Right cardiac atrium (tissue), 5 donors: ENCODE results near the gene BCAR1. TPM values are rescaled to one million over a fixed set of nuclear protein-coding genes. Genes with fewer than 3 reads are reported as not detected.
"Not testable (repeated sequence)": the region's sequence is repeated elsewhere in the genome, so short reads cannot be mapped to it uniquely, and the experiment has no call there.

Experiments used
- ATAC-seq, 2 donors: fragments of 200-7000 bp; cut with Tn5 transposase; one replicate each; pipeline versions ENCODE4 v1.8.0 to v1.9.1; 2020; ENCODE audit warnings: moderate library complexity in 2 of 2, mild to moderate bottlenecking in 1 of 2
- DNase-seq, 3 donors: peaks; one replicate each; pipeline ENCODE4 v3.0.0-alpha.2; 2020
- H3K27ac ChIP-seq: one replicate; pipeline ENCODE4 v1.5.1; 2013; ENCODE audit warnings: mild to moderate bottlenecking, low read length, control low read depth, moderate library complexity
- H3K27me3 ChIP-seq: one replicate; pipeline ENCODE4 v1.6.1; 2013; ENCODE audit not compliant: control insufficient read depth, insufficient read depth
- H3K4me1 ChIP-seq: one replicate; pipeline ENCODE4 v1.6.1; 2013; ENCODE audit warnings: low read length; ENCODE audit not compliant: control insufficient read depth, insufficient read depth
- H3K4me3 ChIP-seq: one replicate; pipeline ENCODE4 v1.5.1; 2013; ENCODE audit warnings: low read length, control low read depth
- H3K9me3 ChIP-seq: one replicate; pipeline ENCODE4 v1.6.1; 2013; ENCODE audit warnings: low read length; ENCODE audit not compliant: control insufficient read depth
- WGBS: extraction: QIAGEN DNeasy Blood & Tissue Kit; methylation state at CpG from one replicate; pipeline ENCODE4 v1.1.7; 2013; 5-methylcytosine and 5-hydroxymethylcytosine counted together
- intact Hi-C, 4 donors: fragments of 100-400 bp; cut with DNase I; formaldehyde crosslinking; loops; one replicate each; pipeline versions ENCODE4 v1.11.0 to v1.14.0; 2022 to 2023
- polyA plus RNA-seq: library from polyadenylated mRNA; stranded (reverse); fragments of 200-250 nt; gene quantifications from one replicate; pipeline ENCODE4 v1.2.3, GENCODE V29; 2013
- total RNA-seq, 4 donors: library from RNA; stranded (reverse); fragmentation: NEBNext Ultra II Directional; extraction: Animal tissue kit (Norgen Biotek cat#: 25700); gene quantifications; one replicate each; pipeline ENCODE4 v1.2.1, GENCODE V29; 2021
- donor health status: healthy with polysubstance abuse.
- donor health status: DM: no; HTN: yes; CAD: no.
- donor health status: DM: no; HTN: no; CAD: no.
- donor health status: DM: no; HTN: yes; CAD: no; lungs with severe emphysema.
- donor health status: DM: yes; HTN: yes; CAD: no.

Gene BCAR1
- total and polyA plus RNA-seq, 5 donors: 53.1 to 68.8 (median 67.9) TPM

DNA sequence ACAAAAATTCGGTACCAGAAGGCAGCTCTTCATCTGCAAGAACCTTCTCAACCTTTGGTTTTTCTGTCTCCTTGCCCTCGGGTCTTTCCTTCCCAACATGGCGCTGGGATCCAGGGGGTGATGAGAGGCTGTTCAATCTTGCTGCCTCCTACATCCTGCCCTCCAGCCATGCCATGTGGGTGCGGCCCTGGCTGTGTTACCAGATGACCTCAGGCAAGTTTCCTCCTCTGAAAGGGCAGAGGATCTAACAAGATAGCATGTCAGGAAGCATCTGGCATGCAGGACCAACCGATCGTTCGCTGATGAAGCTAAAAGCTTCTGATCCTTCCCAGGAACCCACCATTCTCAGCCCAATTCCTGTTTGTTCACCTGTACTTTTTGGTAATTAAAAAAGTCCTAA lies 36.8 kb upstream of the BCAR1 start:
- no peaks in the 10 kb centered on the region for H3K27me3 ChIP-seq
- peak; percentile 15 to 52 for ATAC-seq
- no peak overlapping the region for H3K27ac ChIP-seq
- DNase-seq: no peak
- no peak overlapping the region for H3K4me3 ChIP-seq
- intact Hi-C loops: no loop called here
- peaks cover 11% of the 10 kb centered on the region for H3K4me1 ChIP-seq
- no peaks in the 10 kb centered on the region for H3K9me3 ChIP-seq
- 80% methylated on average over 7 of the region's 7 CpGs for WGBS

DNA sequence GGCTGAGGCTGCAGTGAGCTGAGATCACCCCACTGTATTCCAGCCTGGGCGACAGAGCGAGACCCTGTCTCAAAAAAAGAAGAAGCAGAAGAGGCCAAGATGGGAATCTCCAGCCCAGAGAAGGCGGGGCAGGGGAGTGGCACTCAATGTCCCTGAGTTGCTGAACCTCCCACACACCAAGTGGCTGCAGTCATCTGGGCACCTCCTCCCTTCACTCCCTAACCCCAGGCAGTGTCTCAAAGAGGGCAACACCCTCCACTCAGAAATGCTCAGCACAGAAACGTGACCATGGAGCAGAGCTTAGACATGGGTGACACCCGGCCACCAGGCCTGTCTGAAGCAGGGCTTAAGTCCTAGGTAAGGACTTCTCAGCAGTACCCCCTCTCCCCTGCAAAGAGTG lies 36.3 kb upstream of the BCAR1 start:
- intact Hi-C loops: no loop called here

DNA sequence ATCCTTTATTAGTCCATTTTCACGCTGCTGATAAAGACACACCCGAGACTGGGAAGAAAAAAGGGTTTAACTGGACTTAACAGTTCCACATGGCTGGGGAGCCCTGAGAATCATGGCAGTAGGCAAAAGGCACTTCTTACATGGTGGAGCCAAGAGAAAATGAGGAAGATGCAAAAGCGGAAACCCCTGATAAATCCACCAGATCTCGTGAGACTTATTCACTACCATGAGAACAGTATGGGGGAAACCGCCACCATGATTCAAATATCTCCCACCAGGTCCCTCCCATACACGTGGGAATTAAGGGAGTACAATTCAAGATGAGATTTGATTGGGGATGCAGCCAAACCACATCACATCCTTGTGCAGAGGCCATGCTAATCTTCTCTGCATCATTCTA lies 35.0 kb upstream of the BCAR1 start:
- intact Hi-C loops: no loop called here
- Histone ChIP-seq H3K27ac (no peak overlapping the region), H3K4me3 (no peak overlapping the region), H3K4me1 (peaks cover 11% of the 10 kb centered on the region), H3K9me3 (no peaks in the 10 kb centered on the region), H3K27me3 (no peaks in the 10 kb centered on the region)
- ATAC-seq: no peak
- WGBS: 88% methylated on average over 6 of the region's 6 CpGs
- no peak for DNase-seq

More for the DNA sequence above, 36.3 kb upstream of the BCAR1 start:
- no peaks in the 10 kb centered on the region for H3K27me3 ChIP-seq
- H3K4me3 ChIP-seq: no peak overlapping the region
- 85% methylated on average over 5 of the region's 5 CpGs for WGBS
- no peaks in the 10 kb centered on the region for H3K9me3 ChIP-seq
- ATAC-seq (peak; percentile 10 to 18), DNase-seq (no peak)
- H3K27ac ChIP-seq: no peak overlapping the region
- H3K4me1 ChIP-seq: peaks cover 11% of the 10 kb centered on the region

DNA sequence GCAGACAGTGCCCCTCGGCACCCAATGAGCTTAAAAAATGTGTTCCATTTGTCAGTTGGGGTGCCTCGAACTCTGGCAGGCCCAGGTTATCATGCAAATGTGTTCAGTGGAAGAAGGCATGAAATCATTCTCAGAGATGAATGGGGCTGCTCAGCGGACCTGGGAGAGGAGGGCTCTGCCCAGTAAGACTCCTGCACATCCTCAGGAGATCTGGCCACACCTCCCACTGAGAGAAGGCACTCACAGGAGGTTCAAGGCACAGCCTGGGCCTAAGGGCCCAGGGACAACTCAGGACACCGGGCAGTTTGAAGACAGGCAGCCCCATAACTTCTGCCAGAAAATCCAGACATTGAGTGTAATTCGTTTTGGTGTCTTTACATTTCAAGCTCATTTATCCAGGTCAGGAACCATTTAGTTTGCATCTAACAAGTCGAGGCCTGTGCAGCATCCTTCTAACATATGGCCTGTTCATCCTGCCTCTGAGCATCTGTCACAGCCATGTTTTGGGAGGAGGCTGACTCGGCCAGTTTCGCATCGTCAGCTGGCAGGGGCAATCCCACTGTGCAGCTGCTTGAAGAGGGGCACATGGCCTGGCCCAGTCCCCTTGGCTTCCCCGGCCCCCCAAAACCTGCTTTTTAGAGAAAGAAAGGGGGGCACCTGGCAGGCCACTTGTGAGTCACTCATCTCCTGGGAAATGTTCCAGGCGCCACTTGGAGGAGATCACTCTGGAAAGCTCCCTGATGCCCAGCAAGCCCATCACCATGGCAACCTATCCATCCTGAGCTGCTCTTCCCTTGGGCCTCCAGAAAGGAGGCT lies 31.2 kb upstream of the BCAR1 start:
- ATAC-seq (no peak), DNase-seq (no peak)
- H3K27me3 ChIP-seq: no peaks in the 10 kb centered on the region
- intact Hi-C loops: no loop called here
- no peak overlapping the region for H3K4me3 ChIP-seq
- peaks cover 1% of the 10 kb centered on the region for H3K4me1 ChIP-seq
- WGBS: 87% methylated on average over 11 of the region's 11 CpGs
- no peaks in the 10 kb centered on the region for H3K9me3 ChIP-seq
- no peak overlapping the region for H3K27ac ChIP-seq

DNA sequence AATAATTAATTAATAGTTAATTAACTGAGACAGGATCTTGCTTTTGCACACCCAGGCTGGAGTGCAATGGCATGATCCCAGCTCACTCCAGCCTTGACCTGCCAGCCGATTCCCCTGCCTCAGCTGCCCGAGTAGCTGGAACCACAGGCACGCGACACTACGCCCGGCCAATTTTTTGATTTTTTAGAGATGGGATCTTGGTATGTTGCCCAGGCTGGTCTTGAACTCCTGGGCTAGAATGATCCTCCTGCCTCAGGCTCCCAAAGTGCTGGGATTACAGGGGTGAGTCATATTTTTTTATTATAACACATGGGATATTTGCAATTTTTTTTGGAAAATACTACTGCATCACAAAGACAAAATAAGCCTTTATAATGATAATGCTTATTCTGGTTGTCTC lies 30.4 kb upstream of the BCAR1 start:
- Histone ChIP-seq H3K27me3 (no peaks in the 10 kb centered on the region), H3K4me1 (no peaks in the 10 kb centered on the region), H3K4me3 (no peak overlapping the region), H3K9me3 (no peaks in the 10 kb centered on the region), H3K27ac (no peak overlapping the region)
- DNase-seq (no peak), ATAC-seq (no peak)
- 91% methylated on average over 6 of the region's 6 CpGs for WGBS
- intact Hi-C loops: no loop called here

DNA sequence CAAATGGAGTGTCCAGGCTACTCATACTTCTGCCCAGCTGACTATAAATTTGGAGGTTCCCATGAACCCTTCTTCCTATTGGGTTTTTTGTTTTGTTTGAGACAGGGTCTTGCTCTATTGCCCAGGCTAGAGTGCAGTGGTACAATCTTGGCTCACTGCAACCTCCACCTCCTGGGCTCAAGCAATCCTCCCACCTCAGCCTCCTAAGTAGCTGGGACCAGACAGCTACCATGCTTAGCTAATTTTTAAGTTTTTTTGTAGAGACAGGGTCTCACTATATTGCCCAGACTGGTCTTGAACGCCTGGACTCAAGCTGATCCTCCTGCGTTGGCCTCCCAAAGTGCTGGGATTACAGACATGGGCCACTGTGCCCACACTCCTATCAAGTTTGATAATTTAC lies 29.6 kb upstream of the BCAR1 start:
- H3K4me3 ChIP-seq, intact Hi-C loops, H3K27ac ChIP-seq, H3K4me1 ChIP-seq, H3K9me3 ChIP-seq, DNase-seq, H3K27me3 ChIP-seq, ATAC-seq: not testable (repeated sequence)
- WGBS: 96% methylated on average over 2 of the region's 2 CpGs

DNA sequence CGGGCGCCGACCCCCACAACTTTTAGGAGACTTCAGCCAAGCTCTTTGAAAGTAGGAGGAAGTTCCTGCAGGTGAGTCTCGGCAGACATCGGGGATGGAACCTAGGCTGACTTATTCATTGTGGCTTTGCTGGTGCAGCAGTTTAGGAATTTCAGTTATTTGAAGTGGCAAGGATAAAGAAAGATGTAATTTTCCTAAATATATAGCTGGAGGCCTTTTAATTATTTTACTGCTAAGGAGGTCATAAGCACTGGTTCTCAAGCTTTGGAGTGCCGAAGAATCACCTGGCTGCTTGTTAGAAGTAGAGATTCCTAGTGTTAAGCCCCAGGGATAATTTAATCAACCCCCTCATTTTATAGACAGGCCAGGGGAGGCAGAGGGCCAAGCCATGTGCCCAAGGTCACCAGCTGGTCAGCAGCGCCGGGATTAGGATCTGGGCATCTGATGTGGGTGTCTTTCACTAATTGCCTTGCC lies 28.9 kb upstream of the BCAR1 start:
- ATAC-seq: no peak
- intact Hi-C loops: no loop called here

DNA sequence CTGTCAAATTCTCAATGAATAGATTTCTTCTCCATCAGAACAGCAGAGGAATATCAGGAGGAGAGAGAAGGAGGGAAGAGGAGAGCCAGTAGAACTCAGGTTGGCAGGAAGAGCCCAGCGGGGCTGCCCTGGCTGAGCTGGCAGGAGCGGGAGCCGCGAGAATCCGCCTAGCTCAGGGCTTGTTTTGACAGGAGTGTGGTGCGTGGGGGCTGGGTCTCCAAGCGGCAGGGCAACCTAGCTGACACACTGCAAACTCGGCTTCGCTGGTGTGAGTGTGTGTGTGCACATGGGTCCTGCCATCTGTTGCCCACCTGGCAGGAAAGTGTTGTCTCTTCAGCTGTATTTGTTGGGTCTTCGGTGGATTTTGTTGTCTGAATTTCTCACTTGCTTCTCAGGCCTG lies 27.9 kb upstream of the BCAR1 start:
- 41% methylated on average over 10 of the region's 10 CpGs for WGBS

More for the DNA sequence above, 28.9 kb upstream of the BCAR1 start:
- Histone ChIP-seq H3K9me3 (no peaks in the 10 kb centered on the region), H3K27me3 (no peaks in the 10 kb centered on the region), H3K4me3 (no peak overlapping the region), H3K4me1 (no peaks in the 10 kb centered on the region), H3K27ac (no peak overlapping the region)
- DNase-seq: no peak
- 85% methylated on average over 8 of the region's 8 CpGs for WGBS

DNA sequence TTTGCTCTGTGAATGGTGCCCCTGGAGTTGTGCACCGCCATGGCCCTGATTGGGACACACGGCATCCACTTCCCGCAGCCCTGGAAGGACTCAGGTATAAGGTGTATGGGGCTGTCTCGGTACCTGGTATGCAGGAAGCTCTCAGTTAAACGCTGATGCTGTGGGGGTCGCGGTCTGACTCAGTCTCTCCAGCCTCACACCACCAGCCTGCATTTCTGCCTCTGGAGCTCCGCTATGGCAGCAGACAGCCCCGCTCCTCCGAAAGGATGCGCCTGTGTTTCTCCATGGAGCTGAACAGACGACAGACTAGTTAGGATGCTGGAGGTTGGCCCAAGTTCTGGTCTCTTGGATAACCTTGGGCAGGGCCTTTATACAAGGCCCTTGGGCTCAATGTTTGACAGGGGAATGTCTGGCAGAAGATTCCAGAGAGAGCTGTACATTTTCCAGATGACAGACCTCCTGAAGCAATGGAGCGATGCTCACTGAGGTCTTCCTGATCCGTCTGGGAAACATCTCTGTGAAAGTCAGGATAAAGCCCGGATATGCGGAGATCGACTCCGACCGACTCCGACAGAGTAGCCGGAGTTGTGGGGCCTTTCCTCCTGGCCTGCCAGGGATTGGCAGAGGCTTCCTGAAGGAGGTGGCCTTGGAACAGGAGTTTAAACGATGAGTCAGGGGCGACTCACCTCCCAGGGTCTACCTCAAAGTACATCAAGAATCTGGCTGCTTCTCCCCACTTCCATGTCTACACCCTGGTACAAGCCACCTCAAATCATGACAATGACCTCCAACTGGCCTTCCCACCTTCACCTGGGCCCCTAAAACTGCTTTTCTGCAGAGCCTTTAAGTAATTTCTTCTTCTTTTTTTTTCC lies 21.9 kb upstream of the BCAR1 start:
- DNase-seq: no peak
- Histone ChIP-seq H3K4me3 (no peak overlapping the region), H3K27me3 (no peaks in the 10 kb centered on the region), H3K27ac (no peak overlapping the region), H3K4me1 (no peaks in the 10 kb centered on the region), H3K9me3 (no peaks in the 10 kb centered on the region)
- WGBS: 89% methylated on average over 23 of the region's 23 CpGs
- no peak for ATAC-seq
- intact Hi-C loops: no loop called here

More for the DNA sequence above, 27.9 kb upstream of the BCAR1 start:
- Histone ChIP-seq H3K9me3 (no peaks in the 10 kb centered on the region), H3K4me3 (no peak overlapping the region), H3K4me1 (no peaks in the 10 kb centered on the region), H3K27me3 (no peaks in the 10 kb centered on the region), H3K27ac (no peak overlapping the region)
- DNase-seq (no peak), ATAC-seq (peak; percentile 48 to 63)
- intact Hi-C loops: no loop called here

DNA sequence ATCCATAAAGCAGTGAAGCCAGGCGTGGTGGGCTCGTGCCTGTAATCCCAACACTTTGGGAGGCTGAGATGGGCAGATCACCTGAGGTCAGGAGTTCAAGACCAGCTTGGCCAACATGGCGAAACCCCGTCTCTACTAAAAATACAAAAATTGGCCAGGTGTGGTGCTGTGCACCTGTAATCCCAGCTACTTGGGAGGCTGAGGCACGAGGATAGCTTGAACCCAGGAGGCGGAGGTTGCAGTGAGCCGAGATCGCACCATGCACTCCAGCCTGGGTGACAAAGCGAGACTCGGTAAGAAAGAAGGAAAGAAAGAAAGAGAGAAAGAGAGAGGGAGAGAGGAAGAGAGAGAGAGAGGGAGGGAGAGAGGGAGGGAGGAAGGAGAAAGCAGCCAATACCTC lies 21.2 kb upstream of the BCAR1 start:
- H3K27me3 ChIP-seq, DNase-seq, H3K4me3 ChIP-seq, H3K4me1 ChIP-seq, intact Hi-C loops, H3K27ac ChIP-seq, H3K9me3 ChIP-seq, ATAC-seq: not testable (repeated sequence)
- 95% methylated on average over 10 of the region's 10 CpGs for WGBS

DNA sequence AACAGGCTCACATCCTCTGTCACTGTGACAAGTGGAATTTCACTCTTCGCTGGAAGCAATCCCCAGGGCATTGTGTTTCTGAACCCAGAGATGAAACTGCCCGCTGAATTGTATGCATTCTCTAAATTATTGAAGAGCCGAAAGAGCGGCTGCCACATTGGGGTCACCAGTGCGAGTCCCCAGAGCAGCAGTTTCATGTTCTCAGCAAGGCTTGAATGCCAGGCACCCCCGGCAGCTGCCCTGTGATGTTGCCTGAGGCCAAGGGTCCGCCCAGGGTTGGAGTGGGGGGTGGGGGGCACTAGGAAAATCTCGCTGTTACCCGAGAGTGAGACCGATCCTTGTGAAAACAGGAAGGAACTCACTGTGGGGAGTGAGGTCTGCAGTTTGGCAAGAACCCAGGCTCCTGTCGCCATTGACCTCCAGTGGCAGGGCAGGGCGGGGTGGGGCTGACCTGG lies 20.7 kb upstream of the BCAR1 start:
- Histone ChIP-seq H3K4me1 (no peaks in the 10 kb centered on the region), H3K9me3 (no peaks in the 10 kb centered on the region), H3K27me3 (no peaks in the 10 kb centered on the region), H3K27ac (no peak overlapping the region), H3K4me3 (no peak overlapping the region)
- 30% methylated on average over 12 of the region's 12 CpGs for WGBS
- intact Hi-C loops: no loop called here
- ATAC-seq: no peak
- no peak for DNase-seq
